AML-193 (cell line): Measurements from ENCODE around the gene DPH3.

ENCODE experiments used
- DNase-seq, 2 experiments: peaks; one replicate each; lab custom pipeline; 2025; lab: John Stamatoyannopoulos, UW

The DPH3 gene

DNA sequence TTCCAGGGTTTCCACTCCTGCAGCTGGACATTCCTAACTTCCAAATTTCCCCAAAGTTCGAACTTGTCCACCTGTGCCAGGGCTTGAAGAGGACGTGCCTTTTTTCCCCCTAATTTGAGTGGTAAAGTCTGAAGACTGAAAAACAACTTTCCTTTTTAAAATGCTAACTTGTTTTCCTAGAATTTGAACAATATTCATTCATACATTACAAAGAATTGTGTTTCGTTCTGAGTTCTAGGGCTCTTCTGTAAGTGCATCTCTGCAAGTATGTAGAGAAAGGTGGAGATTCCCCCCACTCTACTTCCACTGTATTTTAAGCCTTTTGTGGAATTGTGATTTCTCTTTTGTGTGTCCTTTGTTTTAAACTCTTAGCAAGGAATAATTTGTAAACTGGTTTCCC, 9.4 kb downstream of the DPH3 start:
- DNase-seq: no peak

DNA sequence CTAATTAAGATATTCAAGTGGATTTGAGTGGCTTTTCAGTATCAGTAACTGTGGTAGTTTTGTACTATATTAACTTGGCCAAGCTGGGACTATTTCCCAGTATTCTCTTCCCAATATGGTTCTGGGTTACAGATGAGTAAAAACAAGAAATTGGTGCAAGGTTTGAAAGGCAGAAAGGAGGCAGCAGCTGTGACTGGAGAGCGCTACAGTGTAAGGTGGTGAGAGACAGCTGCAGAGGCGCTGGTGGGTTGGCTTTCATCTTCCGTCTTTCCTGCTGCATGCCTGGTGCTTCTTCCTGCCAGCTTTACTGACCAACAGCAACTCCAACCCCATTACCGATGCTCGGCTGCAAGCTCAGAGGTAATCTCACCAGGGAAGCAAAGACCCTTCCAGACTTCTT, 9.8 kb downstream of the DPH3 start:
- no peak for DNase-seq

DNA sequence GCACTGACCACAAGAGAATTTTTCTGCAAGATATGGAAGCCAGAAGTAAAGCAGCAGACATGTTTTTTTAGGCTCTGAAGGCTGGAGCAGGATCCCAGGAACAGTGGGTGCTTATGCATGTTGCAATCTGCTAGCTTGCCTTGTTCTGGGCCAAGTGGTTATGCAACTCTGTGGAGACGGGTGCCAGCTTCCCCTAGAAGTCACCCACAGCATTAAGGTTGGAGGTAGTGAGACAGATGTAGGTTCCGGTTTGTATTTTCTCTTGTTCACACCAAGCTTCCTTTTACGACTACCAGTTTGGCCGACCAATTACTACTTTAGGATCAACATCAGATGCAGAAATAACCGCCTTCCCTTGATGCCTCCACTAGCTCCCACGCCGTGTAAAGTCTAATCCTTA, 11.1 kb downstream of the DPH3 start:
- DNase-seq: peak; percentile 98

GRCh38 chr3:16252988-16253387, 11.8 kb downstream of the DPH3 start:
- DNase-seq: no peak

DNA sequence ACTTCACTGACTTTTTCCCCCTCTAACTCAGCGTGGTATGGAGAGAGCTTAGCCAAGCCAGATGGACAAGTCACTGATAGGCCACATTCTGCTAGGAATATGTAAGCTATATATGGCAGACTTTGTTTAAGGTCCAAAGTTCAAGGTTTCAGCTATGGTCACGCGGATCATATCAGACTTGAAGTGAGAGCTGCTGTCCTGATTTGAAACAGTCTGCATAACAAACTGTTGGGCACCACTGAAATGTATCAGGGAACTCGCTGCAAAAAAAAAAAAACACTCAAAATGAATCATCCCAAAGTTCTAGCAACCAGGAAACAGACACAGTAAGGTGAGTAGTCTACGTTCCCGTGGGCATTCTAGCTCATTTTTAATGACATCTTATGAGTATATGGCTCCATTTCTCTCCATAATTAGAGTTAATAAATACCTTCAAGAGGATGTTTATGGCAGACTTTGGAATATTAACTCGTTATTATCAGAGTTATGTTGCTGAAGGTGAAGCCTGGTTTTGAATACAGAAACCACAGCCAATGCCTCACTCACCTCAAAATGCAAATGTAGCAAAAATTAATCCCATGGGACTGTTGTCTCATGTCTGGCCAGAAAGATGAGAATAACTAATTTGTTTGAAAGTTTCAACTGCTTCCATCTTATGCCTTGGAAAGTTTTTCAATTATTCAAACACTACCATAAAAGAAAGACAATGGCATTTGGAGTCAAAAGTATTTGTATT, 12.3 kb downstream of the DPH3 start:
- DNase-seq: no peak

DNA sequence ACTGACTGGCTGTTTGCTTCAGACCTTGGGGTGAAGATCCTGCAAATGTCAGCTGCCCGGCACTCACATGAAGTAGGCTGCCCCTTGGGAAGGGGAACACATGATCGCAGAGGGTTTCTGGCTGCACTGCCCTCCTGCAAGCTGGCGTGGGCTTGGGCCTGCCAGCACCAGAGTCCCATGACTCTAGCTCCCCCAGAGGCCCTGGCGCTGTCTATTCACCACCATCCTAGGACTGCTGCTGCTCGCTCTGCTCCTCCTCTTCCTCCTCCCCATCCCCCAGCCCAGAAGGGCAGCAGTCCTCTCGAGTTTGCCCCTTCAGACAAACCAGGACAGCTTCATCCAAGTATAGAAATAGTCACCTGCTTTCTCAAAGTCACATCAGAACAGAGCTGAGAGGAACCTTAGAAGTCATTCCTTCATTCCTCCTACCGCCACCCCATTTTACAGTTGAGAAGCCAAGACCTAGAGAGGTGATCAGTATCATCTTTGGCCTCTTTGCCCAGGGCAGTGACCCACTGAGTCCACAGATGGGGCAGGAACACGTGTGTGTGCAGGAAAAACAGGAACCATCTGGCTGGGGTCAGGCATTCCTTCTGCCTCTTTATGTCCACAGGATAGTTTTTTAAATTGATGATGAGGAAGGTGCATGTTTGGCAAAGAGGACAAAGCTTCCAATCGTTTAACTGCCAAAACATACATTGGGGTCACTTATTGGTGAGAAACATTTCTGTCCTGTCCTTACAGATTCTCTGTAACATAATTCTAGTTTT, 13.2 kb downstream of the DPH3 start:
- no peak for DNase-seq

GRCh38 chr3:16249886-16250285, 14.9 kb downstream of the DPH3 start:
- no peak for DNase-seq

GRCh38 chr3:16249336-16249735, 15.4 kb downstream of the DPH3 start:
- DNase-seq: peak; percentile 13 to 41

GRCh38 chr3:16248556-16248955, 16.2 kb downstream of the DPH3 start:
- DNase-seq: no peak

DNA sequence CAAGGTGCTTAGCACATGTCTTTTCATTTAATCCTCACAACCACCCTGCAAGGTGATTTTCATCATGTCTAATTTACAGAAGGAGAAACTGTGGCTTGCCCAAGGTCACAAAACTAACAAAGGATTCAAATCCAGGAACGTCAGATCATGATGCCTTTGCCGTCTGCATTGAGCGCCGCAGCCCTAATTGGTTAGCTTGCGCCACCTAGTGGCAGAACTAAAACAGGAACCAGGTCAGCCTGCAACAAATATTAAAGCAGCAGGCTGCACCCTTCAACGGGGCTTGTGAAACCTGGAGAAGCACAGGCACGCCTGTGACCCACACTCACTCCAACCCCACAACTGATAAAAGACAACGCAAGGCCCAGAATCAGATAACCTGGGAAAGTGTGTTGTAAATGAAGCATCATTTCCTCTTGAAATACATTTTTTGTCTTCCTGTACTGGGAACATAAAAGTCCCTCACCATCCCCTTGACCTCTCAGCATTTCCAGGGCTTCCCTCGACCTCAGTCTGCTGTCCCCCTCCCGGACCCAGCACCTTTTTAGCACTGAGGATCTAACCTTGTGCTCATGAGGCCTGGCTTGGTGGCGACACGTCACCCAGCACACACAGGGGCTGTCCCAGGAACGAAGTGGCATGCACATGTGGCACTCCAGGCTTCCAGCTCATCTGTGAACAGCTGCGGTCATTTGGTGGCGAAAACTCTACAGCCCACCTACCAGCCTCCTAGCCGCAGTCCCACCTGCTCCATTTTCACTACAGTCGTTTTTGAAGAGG, 17.3 kb downstream of the DPH3 start:
- peak; percentile 82 to 85 for DNase-seq

GRCh38 chr3:16245609-16246008, 19.1 kb downstream of the DPH3 start:
- no peak for DNase-seq

DNA sequence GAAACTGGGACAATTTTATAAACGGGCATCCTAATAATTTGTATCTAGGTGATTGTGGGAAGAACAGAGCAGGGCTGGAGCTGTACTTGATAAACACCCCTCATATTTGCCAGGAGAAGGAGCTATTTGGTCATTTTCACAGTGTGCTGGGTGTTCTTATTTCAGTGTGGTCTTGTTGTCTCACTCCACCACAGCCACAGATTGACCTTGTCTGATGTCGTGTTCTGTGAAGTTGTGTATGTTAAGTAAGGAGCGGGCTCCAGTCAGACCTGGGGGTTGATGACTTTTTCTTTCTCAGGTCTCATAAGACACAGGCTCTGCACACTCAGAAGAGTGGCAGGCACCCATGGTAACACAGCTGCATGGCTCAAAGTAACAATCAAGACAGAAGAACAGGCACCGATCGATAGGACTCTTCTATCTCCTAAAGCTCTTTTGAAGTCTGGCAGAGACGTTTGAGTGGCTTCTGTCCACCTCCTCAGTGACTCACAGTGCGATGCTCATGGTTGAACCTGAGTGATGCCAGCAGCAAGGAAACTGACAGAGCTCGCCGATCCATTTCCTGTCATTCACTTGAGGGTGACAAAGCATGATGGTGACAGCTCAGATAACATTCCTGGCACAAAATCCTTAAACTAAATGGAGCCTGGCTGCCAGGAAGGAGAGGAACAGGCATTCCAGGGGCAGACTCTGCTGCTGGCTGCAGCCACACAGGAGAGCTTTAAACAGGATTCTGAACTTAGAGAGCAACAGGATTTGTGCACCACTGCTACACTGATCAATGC, 20.8 kb downstream of the DPH3 start:
- DNase-seq: no peak

DNA sequence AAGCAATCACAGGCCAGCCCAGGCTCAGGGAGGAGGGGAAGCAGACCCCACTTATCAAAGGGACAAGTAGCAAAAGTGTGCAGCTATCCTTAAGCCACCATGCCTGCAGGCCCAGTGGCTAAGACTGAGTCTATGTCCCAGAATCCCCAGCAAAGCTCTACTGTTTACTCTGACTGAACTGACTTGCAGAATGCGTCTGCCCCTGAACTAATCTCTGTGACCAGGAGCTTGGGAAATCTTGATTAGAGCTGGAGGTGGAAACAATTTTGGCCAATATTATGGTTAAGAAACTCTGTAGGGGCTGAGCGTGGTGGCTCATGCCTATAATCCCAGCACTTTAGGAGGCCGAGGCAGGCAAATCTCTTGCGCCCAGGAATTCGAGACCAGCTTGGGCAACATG, 22.6 kb downstream of the DPH3 start:
- no peak for DNase-seq

DNA sequence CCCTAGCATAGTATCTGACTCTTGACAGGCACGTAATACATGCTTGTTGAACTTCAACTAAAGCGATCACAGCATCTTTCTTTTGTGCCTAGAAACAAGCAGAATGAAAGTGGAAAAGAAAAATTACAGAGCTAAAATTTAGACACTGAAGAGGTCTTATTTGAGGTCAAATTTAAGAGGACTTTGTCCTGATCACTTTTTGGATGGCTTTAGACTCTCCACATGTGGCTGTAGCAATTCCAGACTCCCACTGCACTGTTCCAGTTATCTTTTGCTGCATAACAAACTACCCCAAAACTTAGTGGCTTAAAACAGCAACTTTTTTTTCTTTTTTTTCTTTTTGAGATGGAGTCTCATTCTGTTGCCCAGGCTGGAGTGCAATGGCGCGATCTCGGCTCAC, 23.5 kb downstream of the DPH3 start:
- DNase-seq: no peak

DNA sequence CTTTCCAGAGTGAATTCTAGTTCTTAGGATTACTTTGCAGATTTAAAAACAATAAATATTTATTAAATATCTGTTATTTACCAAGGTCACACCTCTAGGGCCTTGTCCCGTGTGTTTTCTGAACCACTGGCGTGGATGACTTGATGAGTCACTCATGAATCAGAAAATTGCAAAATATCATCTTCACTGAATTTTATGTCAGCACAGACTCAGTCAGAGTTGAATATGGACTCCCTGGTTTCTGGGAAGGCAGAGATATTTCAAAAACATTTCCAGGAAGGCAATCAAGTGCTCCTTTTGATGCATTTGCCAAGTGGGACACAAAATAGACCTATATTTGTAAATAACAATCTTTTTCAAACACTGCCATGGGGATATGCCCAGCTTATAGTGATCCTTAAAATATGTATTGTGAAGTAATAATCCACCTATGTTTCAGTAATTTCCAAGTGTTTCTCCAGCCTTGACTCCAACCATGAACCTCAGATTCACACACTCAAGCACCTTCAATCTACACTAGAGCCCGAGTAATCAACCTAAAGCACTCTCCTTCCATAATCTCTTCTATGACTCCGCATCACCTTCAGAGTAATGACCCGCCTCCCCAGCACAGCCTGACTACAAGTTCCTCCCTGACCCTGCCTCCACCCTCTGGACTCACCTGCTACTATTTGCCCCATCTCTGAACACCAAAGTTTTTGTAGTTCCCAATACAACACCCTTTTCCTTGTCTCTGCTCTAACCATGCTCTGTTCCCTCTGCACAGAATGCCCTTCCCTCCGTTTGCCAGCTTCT, 24.3 kb downstream of the DPH3 start:
- DNase-seq: peak; percentile 40 to 49

DNA sequence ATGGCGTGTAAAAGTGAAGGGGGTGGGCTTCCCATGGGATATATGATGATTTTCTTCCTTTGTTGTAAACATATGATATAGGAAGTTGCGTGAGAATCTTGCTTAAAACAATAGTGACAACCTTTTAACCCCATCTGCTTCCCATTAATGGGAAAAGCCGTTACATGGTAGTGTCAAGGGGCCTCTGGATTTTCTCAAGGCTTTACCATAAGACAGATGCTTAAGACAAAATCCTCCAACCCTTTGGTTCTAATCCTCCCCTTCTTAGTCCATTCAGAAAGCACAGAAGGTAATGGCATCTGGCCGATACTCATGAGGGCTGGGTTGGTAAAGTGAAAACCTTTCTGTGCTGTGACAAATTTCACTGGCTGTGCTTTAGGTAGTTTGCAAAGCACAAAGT, 25.0 kb downstream of the DPH3 start:
- DNase-seq: no peak

DNA sequence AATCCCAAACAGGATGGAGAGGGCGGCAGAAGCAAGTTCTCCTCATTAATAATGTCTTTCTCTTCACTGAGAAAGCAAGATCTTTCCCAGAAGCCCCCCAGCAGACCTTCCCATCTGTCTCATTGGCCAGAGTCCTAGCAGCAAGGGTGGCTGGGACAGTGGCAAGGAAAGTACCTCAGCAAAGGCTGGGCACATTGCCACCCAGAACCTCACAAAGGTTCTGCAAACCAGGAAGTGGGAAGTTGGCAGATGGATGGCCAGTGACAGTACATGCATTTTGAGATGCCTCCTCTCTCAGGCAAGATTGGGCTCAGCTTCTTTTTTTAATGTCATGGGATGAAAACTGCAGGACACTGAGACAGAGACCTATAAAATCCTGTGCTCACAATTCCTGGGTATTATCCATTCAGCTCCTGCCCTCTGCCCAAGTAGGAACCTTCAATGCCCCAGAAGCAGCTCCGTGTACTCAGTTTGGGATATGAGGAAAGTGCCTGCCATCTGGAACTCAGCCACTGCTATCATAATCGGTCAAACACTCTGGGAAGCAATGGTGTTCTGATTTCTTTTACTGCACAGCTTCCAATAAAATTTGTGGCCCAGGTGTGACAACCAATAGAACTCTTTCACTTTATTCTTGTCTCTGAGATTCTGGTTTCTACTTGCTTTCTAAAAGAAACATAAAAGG, 25.5 kb downstream of the DPH3 start:
- no peak for DNase-seq

- no peak for DNase-seq
These were observed 27.8 kb downstream of the DPH3 start for GRCh38 chr3:16236856-16237393.

DNA sequence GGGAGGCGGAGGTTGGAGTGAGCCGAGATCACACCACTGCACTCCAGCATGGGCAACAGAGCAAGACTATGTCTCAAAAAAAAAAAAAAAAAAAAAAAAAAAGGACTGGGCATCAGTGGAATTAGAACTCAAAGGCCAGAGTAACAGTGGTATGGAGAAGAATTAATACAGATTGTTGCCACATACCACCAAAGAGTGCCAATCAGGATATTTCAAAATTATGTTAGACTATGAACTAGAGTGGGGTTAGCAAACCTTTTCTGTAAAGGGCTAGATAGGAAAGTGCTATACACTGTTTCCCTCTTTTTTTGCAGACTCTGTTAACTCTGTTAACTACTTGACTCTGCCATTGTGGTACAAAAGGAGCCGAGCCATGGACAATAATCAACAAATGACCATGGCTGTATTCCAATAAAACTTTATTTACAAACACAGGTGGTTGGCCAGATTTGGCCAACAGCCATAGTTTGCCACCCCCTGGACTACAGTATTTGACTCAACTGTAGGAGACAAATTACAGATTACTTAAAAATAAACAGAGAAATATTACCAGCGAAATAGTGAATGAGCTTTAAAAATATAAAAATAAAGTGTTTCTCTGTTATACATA, 28.6 kb downstream of the DPH3 start:
- DNase-seq: peak; percentile 39 to 40

- no peak for DNase-seq
These were observed 30.5 kb downstream of the DPH3 start for GRCh38 chr3:16234281-16234680.
